ENCODE results near the gene FOXC1.

DNA sequence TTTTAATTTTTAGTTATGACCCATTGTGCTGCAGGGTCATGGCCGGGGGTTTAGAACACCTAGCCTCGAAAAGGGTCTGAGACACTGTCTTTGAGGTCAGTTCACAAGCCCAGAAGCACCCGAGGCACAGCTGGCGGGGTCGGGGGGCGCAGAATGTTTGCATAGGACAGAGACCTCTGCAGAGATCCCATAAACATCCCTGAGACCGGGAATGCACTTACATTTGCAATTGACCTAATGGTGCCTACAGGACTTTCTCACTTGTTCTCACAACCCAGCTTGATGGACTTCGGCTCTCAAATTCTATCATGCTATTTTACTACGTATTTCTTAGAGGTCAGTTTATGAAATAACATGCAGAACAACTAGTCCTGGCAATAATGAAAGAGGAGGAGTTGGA is 33.5 kb upstream of the FOXC1 start:
- no peak for TF ChIP-seq ZSCAN20 (CRISPR knock-in tag; IDR thresholded peaks at IDR 0.05)
- TF ChIP-seq, protein P1, sequence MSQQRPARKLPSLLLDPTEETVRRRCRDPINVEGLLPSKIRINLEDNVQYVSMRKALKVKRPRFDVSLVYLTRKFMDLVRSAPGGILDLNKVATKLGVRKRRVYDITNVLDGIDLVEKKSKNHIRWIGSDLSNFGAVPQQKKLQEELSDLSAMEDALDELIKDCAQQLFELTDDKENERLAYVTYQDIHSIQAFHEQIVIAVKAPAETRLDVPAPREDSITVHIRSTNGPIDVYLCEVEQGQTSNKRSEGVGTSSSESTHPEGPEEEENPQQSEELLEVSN (IDR thresholded peaks at IDR 0.05; ENCODE audit: borderline replicate concordance, low read depth) = no peak
- TF ChIP-seq, protein P2, sequence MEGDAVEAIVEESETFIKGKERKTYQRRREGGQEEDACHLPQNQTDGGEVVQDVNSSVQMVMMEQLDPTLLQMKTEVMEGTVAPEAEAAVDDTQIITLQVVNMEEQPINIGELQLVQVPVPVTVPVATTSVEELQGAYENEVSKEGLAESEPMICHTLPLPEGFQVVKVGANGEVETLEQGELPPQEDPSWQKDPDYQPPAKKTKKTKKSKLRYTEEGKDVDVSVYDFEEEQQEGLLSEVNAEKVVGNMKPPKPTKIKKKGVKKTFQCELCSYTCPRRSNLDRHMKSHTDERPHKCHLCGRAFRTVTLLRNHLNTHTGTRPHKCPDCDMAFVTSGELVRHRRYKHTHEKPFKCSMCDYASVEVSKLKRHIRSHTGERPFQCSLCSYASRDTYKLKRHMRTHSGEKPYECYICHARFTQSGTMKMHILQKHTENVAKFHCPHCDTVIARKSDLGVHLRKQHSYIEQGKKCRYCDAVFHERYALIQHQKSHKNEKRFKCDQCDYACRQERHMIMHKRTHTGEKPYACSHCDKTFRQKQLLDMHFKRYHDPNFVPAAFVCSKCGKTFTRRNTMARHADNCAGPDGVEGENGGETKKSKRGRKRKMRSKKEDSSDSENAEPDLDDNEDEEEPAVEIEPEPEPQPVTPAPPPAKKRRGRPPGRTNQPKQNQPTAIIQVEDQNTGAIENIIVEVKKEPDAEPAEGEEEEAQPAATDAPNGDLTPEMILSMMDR (IDR thresholded peaks at IDR 0.05) = no peak
- no peak for TF ChIP-seq BHLHE40 (IDR thresholded peaks at IDR 0.05; ENCODE audit: low read depth, low read length)
- no peak for TF ChIP-seq CHD2 (IDR thresholded peaks at IDR 0.05; ENCODE audit: low read length, partially characterized antibody)
- TF ChIP-seq POLR2AphosphoS2 (conservative IDR thresholded peaks at IDR 0.05; ENCODE audit: low read length) = no peak
- no peak for TF ChIP-seq HOXA7 (CRISPR knock-in tag; IDR thresholded peaks at IDR 0.05)
- no peak for TF ChIP-seq FOXS1 (CRISPR knock-in tag; IDR thresholded peaks at IDR 0.05)
- TF ChIP-seq RNF2 (IDR thresholded peaks at IDR 0.05; ENCODE audit: borderline replicate concordance, low read depth) = no peak
- TF ChIP-seq REST (IDR thresholded peaks at IDR 0.05) = no peak
- no peak for TF ChIP-seq ZC3H11A (IDR thresholded peaks at IDR 0.05)
- TF ChIP-seq POLR2A (IDR thresholded peaks at IDR 0.05; ENCODE audit: low read length) = no peak
- no peak for TF ChIP-seq MAFK (IDR thresholded peaks at IDR 0.05; ENCODE audit: partially characterized antibody)
- no peak for TF ChIP-seq RFX5 (IDR thresholded peaks at IDR 0.05)
